OCI-LY7 (cell line): ENCODE results near the gene OMA1.

Experiments used
- CTCF ChIP-seq: fragments of 200-600 bp; sonication (generic); conservative IDR thresholded peaks from 2 replicates; pipeline ENCODE4 v1.5.1; 2014; ENCODE audit warnings: mild to moderate bottlenecking, antibody characterized with exemption, low read length, moderate library complexity, mixed read lengths
- EZH2phosphoT487 ChIP-seq: fragments of 200-600 bp; sonication (generic); IDR thresholded peaks from 2 replicates; pipeline ENCODE4 v1.6.1; 2018; ENCODE audit warnings: low read depth, borderline replicate concordance, mild to moderate bottlenecking, mixed run types, antibody characterized with exemption, low read length, moderate library complexity, mixed read lengths

DNA sequence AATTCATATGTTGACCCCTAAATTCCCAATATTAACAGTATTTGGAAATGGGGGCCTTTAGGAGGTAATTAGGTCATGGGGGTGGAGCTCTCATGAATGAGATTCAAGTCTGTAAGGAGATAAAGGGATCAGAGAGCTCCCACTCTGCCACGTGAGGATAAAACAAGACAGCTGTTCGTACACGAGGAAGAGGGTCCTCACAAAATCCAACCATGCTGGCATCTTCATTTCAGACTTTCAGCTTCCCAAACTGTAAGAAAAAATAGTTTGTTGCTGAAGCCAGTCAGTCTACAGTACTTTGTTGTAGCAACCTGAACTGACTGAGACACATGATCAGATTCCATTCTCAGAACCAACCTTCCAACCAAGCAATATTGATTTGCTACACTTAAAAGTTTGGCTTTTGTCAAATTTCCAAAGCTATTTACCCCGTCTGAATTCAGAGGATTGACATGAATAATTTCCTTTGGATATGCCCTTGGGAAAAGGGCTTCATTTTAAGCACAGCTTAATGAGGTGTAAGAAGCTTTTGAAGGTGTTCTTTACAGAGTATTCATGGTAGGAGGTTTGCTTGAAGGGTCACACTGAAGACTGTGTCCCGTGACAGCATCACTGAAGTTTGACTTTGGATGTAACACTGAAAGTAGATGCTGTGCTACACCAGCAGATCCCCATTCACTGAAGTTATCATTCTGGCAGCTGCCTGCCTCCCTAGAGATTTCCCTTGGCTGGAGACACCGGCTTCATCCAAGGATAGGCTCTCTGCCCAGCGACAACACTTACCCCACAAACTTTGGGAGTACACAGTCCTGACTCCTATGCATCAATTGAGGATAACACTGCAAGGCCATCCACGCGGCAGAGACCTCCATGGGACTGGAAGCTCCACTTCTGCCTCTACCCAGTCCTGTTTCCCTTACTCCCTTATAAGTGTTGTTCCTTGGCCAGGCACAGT lies 4.9 kb upstream of the OMA1 start:
- TF ChIP-seq CTCF (no peak), EZH2phosphoT487 (no peak)
